DMS 273 treated with DMSO at 0.1 percent for 48 hours (cell line): ENCODE data around the gene ZNF831.
A peak's percentile ranks its signal among the peaks of the same experiment; 100 is the strongest.

Experiments
- DNase-seq: peaks from one replicate; lab custom pipeline; 2025; lab: John Stamatoyannopoulos, UW

Gene ZNF831

GRCh38 chr20:59247731-59248684 lies 84.4 kb downstream of the ZNF831 start:
- no peak for DNase-seq

GRCh38 chr20:59250293-59250692 lies 86.7 kb downstream of the ZNF831 start:
- no peak for DNase-seq

DNA sequence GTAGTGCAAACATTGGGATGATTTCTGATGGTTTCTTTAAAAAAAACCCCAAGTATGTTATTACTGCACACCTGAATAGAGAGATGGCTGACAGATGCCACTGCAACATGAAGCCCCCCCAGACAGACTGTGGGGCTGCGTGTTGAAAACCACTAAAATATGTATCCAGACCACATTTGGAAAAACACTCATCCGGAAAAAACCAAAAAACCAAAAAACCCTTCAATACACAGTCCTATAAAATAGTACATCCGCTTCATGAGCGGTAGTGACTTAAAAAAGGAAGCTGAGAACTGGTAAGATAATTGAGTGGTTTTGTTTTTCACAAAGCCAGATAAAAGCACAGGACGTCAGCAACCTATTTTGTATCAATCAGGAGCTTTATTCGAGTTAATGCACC lies 89.7 kb downstream of the ZNF831 start:
- DNase-seq, result no peak

GRCh38 chr20:59253779-59254319 lies 90.2 kb downstream of the ZNF831 start:
- DNase-seq, result peak; percentile 53

GRCh38 chr20:59255256-59255655 lies 91.6 kb downstream of the ZNF831 start:
- no peak for DNase-seq

DNA sequence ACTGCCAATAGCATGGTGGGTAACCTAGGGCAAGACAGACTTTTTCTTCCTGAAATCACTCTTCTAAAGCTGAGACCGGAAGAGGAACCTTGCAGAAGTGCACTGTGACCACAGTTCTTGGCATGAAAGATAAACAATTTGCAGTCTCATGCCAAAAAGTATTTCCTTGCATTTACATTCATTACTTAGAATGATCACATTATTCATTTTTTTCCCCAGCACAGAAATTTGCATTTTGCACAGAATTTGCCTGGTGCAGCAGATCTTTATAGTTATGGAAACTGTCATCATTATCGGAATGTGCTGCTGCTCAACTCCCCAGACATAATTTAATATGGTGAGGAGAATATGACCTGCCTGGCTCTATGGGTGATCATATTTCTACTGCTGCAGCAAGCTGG lies 94.6 kb downstream of the ZNF831 start:
- no peak for DNase-seq

GRCh38 chr20:59259946-59260345 lies 96.3 kb downstream of the ZNF831 start:
- DNase-seq, result no peak

DNA sequence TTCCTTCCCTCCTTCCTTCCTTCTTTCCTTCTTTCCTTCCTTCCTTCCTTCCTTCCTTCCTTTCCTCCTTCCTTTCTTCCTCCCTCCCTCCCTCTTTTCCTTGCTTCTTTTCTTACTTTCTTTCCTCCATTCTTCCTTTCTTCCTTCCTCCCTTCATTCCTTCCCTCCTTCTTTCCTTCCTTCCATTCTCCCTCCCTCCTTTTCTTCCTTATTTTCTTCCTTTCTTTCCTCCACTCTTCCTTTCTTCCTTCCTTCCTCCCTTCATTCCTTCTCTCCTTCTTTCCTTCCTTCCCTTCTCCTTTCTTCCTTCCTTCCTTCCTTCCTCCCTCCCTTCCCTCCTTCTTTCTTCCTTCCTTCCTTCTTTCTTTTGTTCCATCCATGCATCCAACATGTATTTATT lies 101.7 kb downstream of the ZNF831 start:
- no peak for DNase-seq

GRCh38 chr20:59268870-59269269 lies 105.2 kb downstream of the ZNF831 start:
- DNase-seq, result no peak

- no peak for DNase-seq
Observed at GRCh38 chr20:59269411-59270025, 105.9 kb downstream of the ZNF831 start.

GRCh38 chr20:59270380-59270779 lies 106.8 kb downstream of the ZNF831 start:
- DNase-seq, result no peak

DNA sequence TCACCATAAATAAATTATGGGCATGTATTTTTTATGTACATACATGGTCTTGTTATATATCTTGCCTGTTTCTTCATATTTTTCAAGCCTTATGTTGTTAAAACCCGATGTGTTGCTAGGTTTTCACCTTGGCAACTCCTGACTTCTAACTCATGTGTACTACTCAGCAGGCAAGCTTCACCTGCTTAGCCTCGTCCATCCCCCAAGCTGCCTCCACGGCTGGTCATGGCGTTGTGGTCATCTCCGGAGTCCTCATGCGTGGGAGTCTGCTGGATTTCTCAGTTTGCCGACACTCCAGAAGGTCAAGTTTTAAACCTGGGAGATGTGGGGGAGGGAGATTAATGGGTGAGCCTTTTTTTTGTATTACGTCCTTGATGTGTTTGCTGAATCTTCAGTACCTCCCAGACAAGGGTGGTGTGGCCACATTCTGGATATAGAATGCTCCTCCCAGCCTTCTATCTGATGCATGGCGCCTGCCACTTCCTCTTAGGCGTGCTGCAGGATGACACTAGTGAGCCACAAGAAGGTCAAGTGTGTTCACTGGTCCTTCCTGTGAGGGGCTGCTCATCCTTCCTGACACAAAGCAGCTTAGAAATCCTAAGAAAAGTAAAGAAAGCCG lies 110.2 kb downstream of the ZNF831 start:
- no peak for DNase-seq

DNA sequence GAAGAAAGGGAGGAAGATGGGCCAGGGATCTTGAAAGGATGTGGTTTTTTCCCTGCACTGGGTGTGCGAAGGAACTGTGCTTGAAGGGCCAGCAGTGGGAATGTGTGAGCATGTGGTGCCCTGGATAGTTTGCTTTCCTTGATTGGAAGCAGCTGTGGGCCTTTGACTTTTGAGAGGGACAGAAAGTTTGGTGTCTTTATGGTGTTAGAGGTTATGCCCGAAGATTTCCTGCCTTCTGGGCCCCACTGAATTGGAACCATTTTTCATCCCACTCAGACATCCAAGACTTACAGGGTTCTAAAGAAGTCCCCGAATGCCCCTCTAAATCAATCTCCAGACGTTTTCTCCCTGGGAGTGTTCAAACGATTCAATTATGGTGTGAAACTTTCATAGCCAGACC lies 113.3 kb downstream of the ZNF831 start:
- DNase-seq, result no peak

DNA sequence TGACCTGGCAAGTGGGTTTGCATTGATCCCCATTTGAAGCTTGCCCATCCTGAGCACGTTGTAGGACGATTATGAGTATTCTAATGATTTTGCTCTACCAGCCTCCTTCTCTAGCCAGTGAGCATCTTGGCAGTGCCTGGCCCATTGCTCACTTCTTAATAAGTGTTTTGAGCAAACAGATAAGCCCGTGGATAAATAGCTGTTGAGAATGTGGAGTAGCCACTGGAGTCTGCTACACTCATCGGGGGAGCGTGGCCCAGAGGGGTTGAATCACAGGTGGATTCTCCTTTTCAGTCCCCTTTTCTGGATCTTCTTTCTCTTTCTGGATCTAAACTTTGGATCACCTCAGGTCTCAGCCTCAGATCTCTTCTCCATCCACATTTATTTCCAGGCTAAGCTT lies 120.8 kb downstream of the ZNF831 start:
- no peak for DNase-seq

DNA sequence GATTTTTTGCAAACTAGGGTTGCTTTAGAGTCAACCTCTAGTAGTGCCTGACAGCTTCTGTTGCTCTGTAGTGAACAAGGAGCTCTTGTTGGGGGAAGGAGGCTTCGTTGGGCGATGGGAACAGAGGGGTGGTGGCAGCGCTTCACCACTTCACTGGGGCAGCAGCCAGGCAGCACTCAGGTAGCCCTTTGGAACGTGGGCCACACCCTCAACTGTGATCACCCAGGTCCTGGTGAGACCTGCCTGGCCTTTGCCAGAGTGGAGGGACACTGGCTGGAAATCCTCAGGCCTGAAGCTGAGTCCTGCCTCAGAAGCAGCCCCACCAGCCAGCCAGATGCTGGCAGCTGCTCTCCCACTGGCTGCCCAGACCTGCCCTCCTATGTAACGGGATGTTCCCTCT lies 126.4 kb downstream of the ZNF831 start:
- no peak for DNase-seq

DNA sequence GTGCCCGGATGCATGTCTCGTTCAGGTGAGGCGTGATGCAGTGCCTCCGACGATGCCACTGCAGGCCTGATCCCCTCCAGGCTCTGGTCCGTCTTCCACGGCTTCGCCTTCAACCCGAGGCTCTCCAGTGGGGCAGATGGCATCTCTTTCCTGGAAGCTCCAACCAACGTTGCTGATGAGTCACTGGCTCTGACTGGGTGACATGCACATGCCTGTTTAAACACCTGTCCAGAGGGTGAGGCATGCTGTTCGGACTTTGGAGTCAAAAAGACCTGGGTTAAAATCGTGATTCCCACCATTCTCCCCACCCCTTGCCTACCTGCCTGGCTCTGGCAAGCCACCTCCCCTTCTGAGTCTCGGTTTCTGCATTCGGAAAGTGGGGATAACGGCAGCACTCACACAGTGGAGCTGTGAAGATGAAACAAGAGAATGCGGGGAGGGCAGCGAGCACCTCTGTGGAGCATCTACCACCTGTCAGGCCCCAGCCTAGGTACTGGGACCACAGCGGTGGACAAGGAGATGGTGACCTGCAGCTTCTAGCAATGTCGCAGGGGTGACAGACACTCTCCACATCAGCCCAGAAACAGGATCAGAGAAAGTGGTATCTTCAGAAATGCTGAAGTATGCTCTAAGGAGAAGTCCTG lies 128.2 kb downstream of the ZNF831 start:
- no peak for DNase-seq

DNA sequence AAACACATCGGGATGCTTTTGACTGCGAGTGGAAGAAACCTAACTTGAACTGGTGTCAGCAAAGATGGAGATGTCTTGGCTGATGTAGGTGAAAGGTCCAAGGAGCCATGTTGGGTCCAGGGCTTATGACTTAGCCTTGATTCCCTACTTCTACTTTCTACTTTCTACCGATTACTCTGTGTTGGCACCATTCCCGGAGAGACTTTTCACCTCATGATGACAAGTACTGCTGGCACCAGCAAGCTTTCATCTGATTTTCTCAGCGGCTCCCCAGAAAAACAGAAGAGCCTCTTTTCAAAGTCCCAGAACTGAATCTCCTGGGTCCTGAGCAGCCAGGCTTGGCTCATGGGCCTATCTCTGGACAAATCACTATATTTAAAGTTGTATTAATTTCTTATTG lies 131.9 kb downstream of the ZNF831 start:
- DNase-seq, result no peak

- DNase-seq, result no peak
Observed at GRCh38 chr20:59297686-59298085, 134.1 kb downstream of the ZNF831 start.

- no peak for DNase-seq
Observed at GRCh38 chr20:59299945-59300332, 136.3 kb downstream of the ZNF831 start.

- no peak for DNase-seq
Observed at GRCh38 chr20:59300333-59301081, 136.9 kb downstream of the ZNF831 start, which contains the start of gene EDN3. Gene EDN3 (plus strand): TSS chr20:59300611. CDS start chr20:59300813, 202 bp downstream.

DNA sequence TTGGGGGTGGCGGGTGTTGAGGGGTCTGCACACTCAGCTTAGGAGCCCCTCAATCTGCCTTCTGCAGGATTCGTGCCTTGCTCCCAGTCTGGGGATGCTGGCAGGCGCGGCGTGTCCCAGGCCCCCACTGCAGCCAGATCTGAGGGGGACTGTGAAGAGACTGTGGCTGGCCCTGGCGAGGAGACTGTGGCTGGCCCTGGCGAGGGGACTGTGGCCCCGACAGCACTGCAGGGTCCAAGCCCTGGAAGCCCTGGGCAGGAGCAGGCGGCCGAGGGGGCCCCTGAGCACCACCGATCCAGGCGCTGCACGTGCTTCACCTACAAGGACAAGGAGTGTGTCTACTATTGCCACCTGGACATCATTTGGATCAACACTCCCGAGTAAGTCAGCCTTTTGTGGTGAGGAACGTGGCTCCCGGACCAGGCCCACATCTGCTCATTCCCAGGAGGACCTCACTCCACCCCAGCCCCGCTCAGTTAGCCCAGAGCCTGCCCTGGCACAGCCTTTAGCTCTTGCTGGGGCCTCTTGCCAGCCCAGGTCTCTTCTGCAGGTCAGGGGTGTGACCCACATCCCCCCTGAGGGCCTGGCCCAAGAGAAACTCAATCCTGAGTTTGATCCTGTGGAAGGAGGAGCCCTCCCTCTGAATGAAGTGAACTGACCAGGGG lies 137.9 kb downstream of the ZNF831 start:
- DNase-seq, result no peak
